SK-N-SH (cell line): ENCODE measurements around the gene FOXP1. TPM values are rescaled to one million over a fixed set of nuclear protein-coding genes. Genes with fewer than 3 reads are reported as not detected.

ENCODE experiments used
- CTCF ChIA-PET: fragments of 300-600, 350-600 bp; formaldehyde crosslinking; extraction: SDS; loops from one replicate; lab custom pipeline; 2021; lab: Yijun Ruan, JAX
- POLR2A ChIA-PET: fragments of 350-600 bp; sonication (Branson Sonifier 250); formaldehyde crosslinking; extraction: SDS; loops from one replicate; lab custom pipeline; 2020; ENCODE audit warnings: antibody characterized with exemption, inconsistent platforms; lab: Yijun Ruan, JAX
- DNase-seq: peaks from one replicate; pipeline ENCODE4 v3.0.0; 2012
- H2AFZ ChIP-seq: fragments of 200-600 bp; sonication (generic); 2 replicates; pipeline ENCODE4 v1.8.1; 2016; ENCODE audit warnings: antibody characterized with exemption, mild to moderate bottlenecking, low read depth
- H3F3A ChIP-seq: fragments of 200-600 bp; sonication (generic); replicated peaks from 2 replicates; pipeline ENCODE3; 2016; ENCODE audit warnings: antibody characterized with exemption, mild to moderate bottlenecking; ENCODE audit not compliant: insufficient read depth
- H3K27ac ChIP-seq, 2 experiments: fragments of 200-500 bp in 1 of 2; fragments of 200-600 bp in 1 of 2; sonication (Bioruptor generic) in 1 of 2; sonication (generic), shearing (Covaris generic) in 1 of 2; 2 replicates each; pipeline versions ENCODE4 v1.5.1 to v1.6.1; 2014 to 2016; ENCODE audit warnings: low read depth in 2 of 2, inconsistent platforms in 1 of 2, low read length in 1 of 2, mild to moderate bottlenecking in 1 of 2, mixed read lengths in 1 of 2
- H3K27me3 ChIP-seq: fragments of 200-600 bp; sonication (generic), shearing (Covaris generic); 2 replicates; pipeline ENCODE4 v1.6.1; 2016; ENCODE audit warnings: mixed run types; ENCODE audit not compliant: insufficient read depth
- H3K36me3 ChIP-seq, 2 experiments: fragments of 200-500 bp in 1 of 2; fragments of 200-600 bp in 1 of 2; sonication (Bioruptor generic) in 1 of 2; sonication (generic) in 1 of 2; replicated peaks in 1 of 2; 2 replicates each; pipeline versions ENCODE3 to v1.5.1; 2014 to 2016; ENCODE audit warnings: low read length in 1 of 2, mild to moderate bottlenecking in 1 of 2; ENCODE audit not compliant: insufficient read depth in 2 of 2, control insufficient read depth in 1 of 2
- H3K4me1 ChIP-seq, 2 experiments: fragments of 200-500 bp in 1 of 2; fragments of 200-600 bp in 1 of 2; sonication (Bioruptor generic) in 1 of 2; sonication (generic), shearing (Covaris generic) in 1 of 2; 2 replicates each; pipeline versions ENCODE4 v1.5.1 to v1.6.1; 2014 to 2016; ENCODE audit warnings: low read depth in 1 of 2, low read length in 1 of 2, mixed run types in 1 of 2; ENCODE audit not compliant: insufficient read depth in 2 of 2, control insufficient read depth in 1 of 2
- H3K4me2 ChIP-seq: fragments of 200-600 bp; sonication (generic), shearing (Covaris generic); 2 replicates; pipeline ENCODE4 v1.6.1; 2017; ENCODE audit warnings: mixed run types
- H3K4me3 ChIP-seq, 2 experiments: fragments of 200-500 bp in 1 of 2; fragments of 200-600 bp in 1 of 2; sonication (Bioruptor generic) in 1 of 2; sonication (generic), shearing (Covaris generic) in 1 of 2; 2 replicates each; pipeline versions ENCODE4 v1.5.1 to v1.8.1; 2014 to 2016; ENCODE audit warnings: low read depth in 2 of 2, inconsistent platforms in 1 of 2, low read length in 1 of 2, mild to moderate bottlenecking in 1 of 2, mixed read lengths in 1 of 2, moderate library complexity in 1 of 2
- H3K79me2 ChIP-seq: fragments of 200-600 bp; sonication (generic); 2 replicates; pipeline ENCODE4 v1.8.1; 2017; ENCODE audit warnings: mild to moderate bottlenecking; ENCODE audit not compliant: insufficient read depth
- H3K9ac ChIP-seq: fragments of 200-600 bp; sonication (generic); 2 replicates; pipeline ENCODE4 v1.6.1; 2017; ENCODE audit warnings: mixed run types
- H3K9me2 ChIP-seq: fragments of 200-600 bp; sonication (generic); 2 replicates; pipeline ENCODE4 v1.6.1; 2017; ENCODE audit warnings: mixed run types
- H3K9me3 ChIP-seq: fragments of 200-600 bp; sonication (generic); 2 replicates; pipeline ENCODE4 v1.6.1; 2017; ENCODE audit warnings: mixed run types, mild to moderate bottlenecking, moderate library complexity
- H4K20me1 ChIP-seq: fragments of 200-600 bp; sonication (generic); 2 replicates; pipeline ENCODE4 v1.6.1; 2017; ENCODE audit warnings: mild to moderate bottlenecking, mixed run types; ENCODE audit not compliant: insufficient read depth
- CHD2 ChIP-seq: fragments of 150-350 bp; IDR thresholded peaks from 2 replicates; pipeline ENCODE4 v1.6.1; 2018; ENCODE audit warnings: low read length; ENCODE audit not compliant: partially characterized antibody
- EP300 ChIP-seq, 2 experiments: IDR thresholded peaks; 2 replicates each; pipeline versions ENCODE4 v1.4.0 to v1.6.1; 2012; ENCODE audit warnings: borderline replicate concordance in 1 of 2, low read depth in 1 of 2, low read length in 1 of 2
- FOXJ3 ChIP-seq: sonication (generic); formaldehyde crosslinking; IDR thresholded peaks from 2 replicates; pipeline ENCODE4 v1.5.1; 2020; ENCODE audit warnings: mild to moderate bottlenecking, missing genetic modification reagents
- GABPA ChIP-seq: IDR thresholded peaks from 2 replicates; pipeline ENCODE4 v1.4.0; 2012; ENCODE audit warnings: low read depth, mild to moderate bottlenecking
- JUND ChIP-seq: IDR thresholded peaks from 2 replicates; pipeline ENCODE4 v1.4.0; 2012
- MAX ChIP-seq: IDR thresholded peaks from 2 replicates; pipeline ENCODE4 v1.4.0; 2012; ENCODE audit warnings: low read depth
- NFIC ChIP-seq: IDR thresholded peaks from 2 replicates; pipeline ENCODE4 v1.4.0; 2012; ENCODE audit warnings: borderline replicate concordance
- RAD21 ChIP-seq: IDR thresholded peaks from 2 replicates; pipeline ENCODE4 v1.6.1; 2012; ENCODE audit warnings: mild to moderate bottlenecking, low read length
- RCOR1 ChIP-seq: fragments of 150-350 bp; IDR thresholded peaks from 2 replicates; pipeline ENCODE4 v1.6.1; 2017; ENCODE audit warnings: antibody characterized with exemption, low read length
- REST ChIP-seq: IDR thresholded peaks from 2 replicates; pipeline ENCODE4 v1.6.1; 2012; ENCODE audit warnings: mild to moderate bottlenecking, low read depth, low read length, moderate library complexity
- RFX5 ChIP-seq: IDR thresholded peaks from 2 replicates; pipeline ENCODE4 v1.6.1; 2012; ENCODE audit warnings: mild to moderate bottlenecking, improper control_type of control experiment, low read length
- RXRA ChIP-seq: IDR thresholded peaks from 2 replicates; pipeline ENCODE4 v1.4.0; 2012; ENCODE audit warnings: low read depth, mild to moderate bottlenecking, borderline replicate concordance
- SIN3A ChIP-seq: IDR thresholded peaks from 2 replicates; pipeline ENCODE4 v1.6.1; 2012; ENCODE audit warnings: low read depth, mild to moderate bottlenecking, low read length, moderate library complexity, borderline replicate concordance
- TAF1 ChIP-seq: IDR thresholded peaks from 2 replicates; pipeline ENCODE4 v1.6.1; 2012; ENCODE audit warnings: low read depth, mild to moderate bottlenecking, low read length, moderate library complexity, borderline replicate concordance
- TCF12 ChIP-seq: IDR thresholded peaks from 2 replicates; pipeline ENCODE4 v1.4.0; 2012
- TEAD4 ChIP-seq: IDR thresholded peaks from 2 replicates; pipeline ENCODE4 v1.4.0; 2012; ENCODE audit warnings: mild to moderate bottlenecking, borderline replicate concordance; ENCODE audit not compliant: insufficient read depth
- YY1 ChIP-seq: IDR thresholded peaks from 2 replicates; pipeline ENCODE4 v1.4.0; 2012; ENCODE audit warnings: low read depth, mild to moderate bottlenecking
- WGBS: methylation state at CpG from one replicate; pipeline ENCODE4 v1.1.6; 2017; ENCODE audit warnings: low lambda C conversion rate; 5-methylcytosine and 5-hydroxymethylcytosine counted together
- polyA plus RNA-seq, 3 experiments: library from polyadenylated mRNA; depleted of rRNA; stranded (reverse); fragments of >200 nt; gene quantifications; 2 replicates each; pipeline ENCODE4 v1.2.3, GENCODE V29; 2012

FOXP1 gene
- polyA plus RNA-seq, 1 of the 3 experiments (the other 2 are of a cell fraction) = 8.8 TPM

GRCh38 chr3:71070497-71071463, 512.7 kb downstream of the FOXP1 start:
- H4K20me1 ChIP-seq = no peaks in the 10 kb centered on the region
- no peak overlapping the region for H3K4me2 ChIP-seq
- H3K79me2 ChIP-seq = peaks cover 55% of the 10 kb centered on the region
- POLR2A ChIA-PET = no interaction called here
- no peaks in the 10 kb centered on the region for H3K9me2 ChIP-seq
- H3K27me3 ChIP-seq = no peaks in the 10 kb centered on the region
- CTCF ChIA-PET = interaction anchor here (0.9 to 2.0 kb wide), 5 partner anchors 8 to 374 kb away, joined by 3 to 5 read pairs (median 3); no protein-coding TSS in a partner anchor
- no peak overlapping the region for H3K4me3 ChIP-seq
- no peak overlapping the region for H2AFZ ChIP-seq
- 92% methylated on average over 19 of the region's 20 CpGs for WGBS
- H3F3A ChIP-seq = peaks cover 29% of the 10 kb centered on the region
- peaks cover 4 to 25% of the 10 kb centered on the region in 2 experiments; a peak in 2 of 4 replicates for H3K4me1 ChIP-seq
- TF ChIP-seq FOXJ3 (CRISPR knock-in tag) (no peak), REST (no peak), TEAD4 (no peak), SIN3A (no peak), RCOR1 (no peak), RXRA (no peak), MAX (no peak), GABPA (no peak), CHD2 (no peak), TCF12 (no peak), RAD21 (no peak), NFIC (no peak)
- DNase-seq = no peak
- H3K36me3 ChIP-seq = no peaks in the 10 kb centered on the region
- no peaks in the 10 kb centered on the region for H3K9me3 ChIP-seq
- H3K27ac ChIP-seq = peak overlapping the region in 1 of 2 experiments; percentile 17; a peak in 1 of 4 replicates
- H3K9ac ChIP-seq = no peak overlapping the region

GRCh38 chr3:71069797-71070196, 513.7 kb downstream of the FOXP1 start:
- DNase-seq = peak; percentile 56
- Histone ChIP-seq H3K9ac (no peak overlapping the region), H2AFZ (no peak overlapping the region), H3K27ac (no peak overlapping the region), H3K9me3 (no peaks in the 10 kb centered on the region), H3K79me2 (peaks cover 60% of the 10 kb centered on the region), H3K36me3 (no peaks in the 10 kb centered on the region), H4K20me1 (no peaks in the 10 kb centered on the region), H3F3A (peaks cover 23% of the 10 kb centered on the region), H3K4me3 (no peak overlapping the region; a peak in 1 of 4 replicates), H3K9me2 (no peaks in the 10 kb centered on the region), H3K27me3 (no peaks in the 10 kb centered on the region), H3K4me2 (no peak overlapping the region), H3K4me1 (peaks cover 6 to 20% of the 10 kb centered on the region in 2 experiments; a peak in 2 of 4 replicates)
- 78% methylated on average over 4 of the region's 4 CpGs for WGBS
- ChIA-PET CTCF (interaction anchor here (1.0 to 2.0 kb wide), 3 partner anchors 17 to 375 kb away, joined by 3 to 5 read pairs (median 4); no protein-coding TSS in a partner anchor), POLR2A (no interaction called here)
- TF ChIP-seq REST (no peak), TAF1 (no peak), RFX5 (no peak), TCF12 (no peak), MAX (no peak), EP300 (IDR thresholded peaks at IDR 0.05; ENCODE audit: borderline replicate concordance in 1 of 2, low read depth in 1 of 2, low read length in 1 of 2) (no peak), FOXJ3 (CRISPR knock-in tag) (no peak), JUND (no peak), RAD21 (peak; percentile 74), GABPA (no peak), YY1 (no peak)
